A549 treated with dexamethasone at 1 μM for 4 hours (cell line): ENCODE results near the gene SEMA6C. TPM values are rescaled to one million over a fixed set of nuclear protein-coding genes. Genes with fewer than 3 reads are reported as not detected.

ENCODE experiments used
- total RNA-seq: library from RNA; stranded (reverse); fragments of 200-300 nt; extraction: Qiagen RNA extraction; gene quantifications from 5 replicates; pipeline ENCODE4 v1.2.3, GENCODE V29; 2022

The SEMA6C gene, protein sequence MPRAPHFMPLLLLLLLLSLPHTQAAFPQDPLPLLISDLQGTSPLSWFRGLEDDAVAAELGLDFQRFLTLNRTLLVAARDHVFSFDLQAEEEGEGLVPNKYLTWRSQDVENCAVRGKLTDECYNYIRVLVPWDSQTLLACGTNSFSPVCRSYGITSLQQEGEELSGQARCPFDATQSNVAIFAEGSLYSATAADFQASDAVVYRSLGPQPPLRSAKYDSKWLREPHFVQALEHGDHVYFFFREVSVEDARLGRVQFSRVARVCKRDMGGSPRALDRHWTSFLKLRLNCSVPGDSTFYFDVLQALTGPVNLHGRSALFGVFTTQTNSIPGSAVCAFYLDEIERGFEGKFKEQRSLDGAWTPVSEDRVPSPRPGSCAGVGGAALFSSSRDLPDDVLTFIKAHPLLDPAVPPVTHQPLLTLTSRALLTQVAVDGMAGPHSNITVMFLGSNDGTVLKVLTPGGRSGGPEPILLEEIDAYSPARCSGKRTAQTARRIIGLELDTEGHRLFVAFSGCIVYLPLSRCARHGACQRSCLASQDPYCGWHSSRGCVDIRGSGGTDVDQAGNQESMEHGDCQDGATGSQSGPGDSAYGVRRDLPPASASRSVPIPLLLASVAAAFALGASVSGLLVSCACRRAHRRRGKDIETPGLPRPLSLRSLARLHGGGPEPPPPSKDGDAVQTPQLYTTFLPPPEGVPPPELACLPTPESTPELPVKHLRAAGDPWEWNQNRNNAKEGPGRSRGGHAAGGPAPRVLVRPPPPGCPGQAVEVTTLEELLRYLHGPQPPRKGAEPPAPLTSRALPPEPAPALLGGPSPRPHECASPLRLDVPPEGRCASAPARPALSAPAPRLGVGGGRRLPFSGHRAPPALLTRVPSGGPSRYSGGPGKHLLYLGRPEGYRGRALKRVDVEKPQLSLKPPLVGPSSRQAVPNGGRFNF
- total RNA-seq, result 1.5 to 2.3 TPM (median 1.5 TPM) in 5 replicates

DNA sequence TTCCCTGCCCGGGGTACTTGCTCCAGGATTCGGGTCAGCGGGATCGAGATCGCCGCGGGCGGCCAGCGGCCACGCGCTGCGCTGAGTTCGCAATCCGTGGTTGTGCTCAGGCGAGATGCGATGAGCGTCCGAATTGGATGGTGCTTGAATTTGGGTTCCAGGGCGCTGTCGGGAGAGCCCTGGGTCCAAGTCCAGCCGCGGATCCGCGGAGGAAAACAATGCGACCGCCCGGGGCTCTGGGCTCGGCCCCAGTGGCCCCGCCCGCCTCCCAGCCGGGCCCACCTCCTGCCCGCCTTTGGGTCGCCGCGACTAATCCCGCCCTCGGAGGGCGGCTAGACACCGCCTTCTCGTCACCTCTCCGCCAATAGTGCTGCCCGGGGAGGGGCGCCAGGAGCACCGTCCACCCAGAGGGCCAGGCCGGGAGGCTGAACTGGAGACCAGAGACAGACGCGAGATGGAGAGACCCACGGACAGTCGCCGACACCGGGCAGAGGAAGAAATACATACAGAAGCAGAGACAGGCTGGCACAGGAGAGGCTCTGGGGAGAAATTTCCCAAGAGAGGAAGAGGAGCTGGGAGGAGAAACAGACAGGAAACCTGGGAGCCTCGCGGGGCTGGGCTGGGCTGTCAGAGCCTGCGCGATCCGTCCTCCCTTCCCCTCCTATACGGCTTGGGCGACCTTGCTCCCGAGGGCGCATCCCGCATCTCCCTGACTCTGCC, at the start of gene SEMA6C:
Gene SEMA6C (minus strand): TSS at position 220 of the 720 bp plus-strand sequence. CDS start 4,010 bp downstream, outside the sequence.

DNA sequence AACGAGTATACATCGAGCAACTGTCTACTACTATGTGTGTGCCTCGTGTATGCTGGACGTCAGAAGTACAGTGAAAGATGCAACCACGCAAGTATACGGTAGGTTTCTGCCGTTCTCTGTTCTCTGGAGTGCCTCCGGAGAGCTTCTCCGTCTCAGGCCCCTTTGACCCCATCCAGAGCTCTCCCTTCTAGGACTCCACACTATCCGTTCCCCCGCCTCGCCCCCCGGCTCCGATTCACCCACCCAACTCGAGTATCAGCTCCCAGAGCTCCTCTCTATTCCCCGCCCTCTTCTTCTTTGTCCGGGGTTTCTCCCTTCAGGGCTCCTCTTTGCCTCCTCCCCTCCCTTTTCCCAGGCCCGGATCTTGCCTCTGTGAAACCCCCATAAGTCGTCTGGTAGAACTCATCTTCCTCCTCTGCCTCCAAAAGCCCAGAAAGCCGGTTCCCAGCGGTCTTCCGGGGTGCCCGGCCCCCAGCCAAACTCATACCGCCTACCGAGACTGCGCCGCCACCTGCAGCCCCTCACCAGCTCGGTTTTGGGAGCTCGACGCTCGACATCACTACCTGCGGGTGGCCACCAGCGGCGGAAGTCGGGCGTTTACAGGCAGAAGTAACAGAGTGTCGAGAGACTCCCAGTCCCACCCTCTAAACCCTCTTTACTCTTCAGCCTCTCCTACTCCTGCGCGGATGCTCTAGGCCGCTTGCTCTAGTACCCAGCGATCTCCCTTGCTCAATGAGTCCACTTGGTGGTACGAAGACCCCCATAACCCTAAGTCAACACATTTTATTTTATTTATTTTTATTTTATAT, 43.4 kb upstream of the SEMA6C start, which contains the start of gene VPS72:
Gene VPS72 (minus strand): TSS at position 561 of the 809 bp plus-strand sequence. CDS start 76 bp downstream, at position 485.

DNA sequence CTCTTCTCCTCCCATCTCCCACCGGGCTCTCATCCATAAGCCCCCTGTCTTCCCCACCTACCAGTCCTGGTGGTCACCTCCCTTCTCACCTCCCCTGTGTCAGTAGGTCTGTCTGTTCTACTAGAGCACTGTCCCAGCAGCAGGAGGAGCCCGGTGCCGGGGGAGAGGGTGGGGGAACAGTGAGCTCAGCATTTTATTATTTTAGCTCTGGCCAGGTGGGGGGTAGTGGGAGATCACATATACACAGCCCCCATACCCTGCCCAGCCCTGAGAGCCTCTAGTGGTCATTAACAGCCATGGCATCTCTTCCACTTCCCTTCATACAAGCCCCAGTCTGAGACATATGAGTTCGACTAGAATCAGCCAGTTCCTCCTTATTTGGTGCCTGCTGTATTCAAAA, 29.4 kb upstream of the SEMA6C start, which contains the start of gene TMOD4:
Gene TMOD4 (minus strand): TSS at position 119 of the 400 bp plus-strand sequence. CDS start 1,106 bp downstream, outside the sequence.

DNA sequence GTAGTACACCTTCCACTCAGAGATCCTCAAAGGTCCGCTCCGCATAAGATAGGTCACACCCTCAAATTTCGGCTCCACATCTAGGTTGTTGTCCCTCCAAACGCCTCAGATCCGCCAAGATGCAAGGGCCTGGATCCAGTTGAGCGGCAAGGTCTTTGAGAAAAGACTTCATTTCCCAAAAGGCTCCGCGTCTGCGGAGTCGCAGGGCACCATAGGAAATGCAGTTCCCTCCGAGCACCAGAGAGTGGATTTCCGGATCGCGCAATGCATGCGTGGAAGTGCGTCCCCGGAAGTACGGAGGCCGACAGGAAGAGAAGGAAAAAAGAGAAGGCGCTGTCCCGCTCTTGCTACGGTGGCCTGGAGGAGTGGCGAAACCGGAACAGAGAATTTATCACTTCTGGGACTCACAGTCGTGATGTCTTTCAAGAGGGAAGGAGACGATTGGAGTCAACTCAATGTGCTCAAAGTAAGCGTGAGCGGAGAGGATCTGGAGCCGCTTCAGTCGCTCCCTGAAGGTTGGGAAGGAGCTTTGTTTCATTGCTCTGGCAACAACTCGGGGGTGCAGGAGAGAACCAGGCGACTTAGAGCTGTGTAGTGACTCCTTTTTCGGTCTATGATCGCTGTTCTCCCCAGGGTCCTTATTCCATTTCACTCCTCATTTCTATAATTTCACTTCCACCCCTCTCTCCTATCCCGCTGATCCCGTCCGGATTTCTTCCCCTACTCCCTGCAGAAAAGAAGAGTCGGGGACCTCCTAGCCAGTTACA, 19.5 kb upstream of the SEMA6C start, which contains the start of the genes LYSMD1 and SCNM1:
Gene LYSMD1 (minus strand): TSS at position 165 of the 767 bp plus-strand sequence. CDS start 644 bp downstream, outside the sequence.
Gene SCNM1 (plus strand): TSS at position 407 of the 767 bp plus-strand sequence. CDS start 9 bp downstream, at position 416.

DNA sequence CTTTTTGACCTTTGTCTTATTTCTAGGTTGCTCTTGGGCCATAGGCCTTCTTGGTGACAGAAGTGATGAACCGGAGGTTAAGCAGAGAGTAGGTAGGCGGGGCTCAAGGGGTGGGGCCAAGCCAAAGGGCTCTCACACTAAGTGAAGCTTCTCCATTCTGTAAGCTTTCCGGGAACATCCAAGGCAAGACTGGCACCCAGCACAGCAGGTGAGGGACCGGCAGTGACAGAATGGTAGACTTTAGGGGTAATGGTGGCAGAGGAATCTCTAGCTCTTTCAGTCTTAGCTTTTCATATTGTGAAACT, 10.0 kb upstream of the SEMA6C start, which contains the start of gene TNFAIP8L2:
Gene TNFAIP8L2 (plus strand): TSS at position 135 of the 305 bp plus-strand sequence. CDS start 2,049 bp downstream, outside the sequence.

Other genes with a start within 250 kb of the SEMA6C start
- 21.6 to 27.7 TPM (median 24.1 TPM) in 5 replicates for gene SETDB1, start 220.3 kb downstream of the SEMA6C start, total RNA-seq
- 239 to 260 TPM (median 257 TPM) in 5 replicates for gene CERS2, start 171.8 kb downstream of the SEMA6C start, total RNA-seq
- gene ANXA9, start 164.3 kb downstream of the SEMA6C start, total RNA-seq, result 0.71 to 1.2 TPM (median 0.89 TPM) in 5 replicates
- 2.5 to 3.9 TPM (median 3.3 TPM) in 5 replicates for gene MINDY1, start 139.7 kb downstream of the SEMA6C start, total RNA-seq
- 14.7 to 18.6 TPM (median 17.8 TPM) in 5 replicates for gene PRUNE1, start 138.2 kb downstream of the SEMA6C start, total RNA-seq
- gene BNIPL, start 110.0 kb downstream of the SEMA6C start, total RNA-seq, result 0.07 to 0.17 TPM (median 0.11 TPM) in 4 of 5 replicates, not detected in the other
- gene C1orf56, start 98.9 kb downstream of the SEMA6C start, total RNA-seq, result 5.6 to 8.1 TPM (median 6.4 TPM) in 5 replicates
- 88.2 to 91.9 TPM (median 89.9 TPM) in 5 replicates for gene CDC42SE1, start 87.0 kb downstream of the SEMA6C start, total RNA-seq
- 11.9 to 15.4 TPM (median 14.5 TPM) in 5 replicates for gene MLLT11, start 86.2 kb downstream of the SEMA6C start, total RNA-seq
- gene GABPB2, start 75.9 kb downstream of the SEMA6C start, total RNA-seq, result 2.6 to 3.9 TPM (median 3.8 TPM) in 5 replicates
- gene TNFAIP8L2, start 10.0 kb upstream of the SEMA6C start, total RNA-seq, result not detected in 5 replicates
- gene LYSMD1, start 19.3 kb upstream of the SEMA6C start, total RNA-seq, result 5.2 to 7.3 TPM (median 7.1 TPM) in 5 replicates
- 45.2 to 49.4 TPM (median 47.4 TPM) in 5 replicates for gene SCNM1, start 19.5 kb upstream of the SEMA6C start, total RNA-seq
- gene TMOD4, start 29.4 kb upstream of the SEMA6C start, total RNA-seq, result 0.23 to 0.43 TPM (median 0.35 TPM) in 3 of 5 replicates, not detected in the others
- gene VPS72, start 43.6 kb upstream of the SEMA6C start, total RNA-seq, result 49.1 to 77.7 TPM (median 52.5 TPM) in 5 replicates
- 57.0 to 64.9 TPM (median 60.7 TPM) in 5 replicates for gene PIP5K1A, start 51.9 kb upstream of the SEMA6C start, total RNA-seq
- 173 to 199 TPM (median 198 TPM) in 5 replicates for gene PSMD4, start 108.1 kb upstream of the SEMA6C start, total RNA-seq
- gene ZNF687, start 135.7 kb upstream of the SEMA6C start, total RNA-seq, result 11.3 to 15.1 TPM (median 13.2 TPM) in 5 replicates
- gene PI4KB, start 180.8 kb upstream of the SEMA6C start, total RNA-seq, result 21.3 to 29.4 TPM (median 28.8 TPM) in 5 replicates
- 18.4 to 23.2 TPM (median 19.2 TPM) in 5 replicates for gene RFX5, start 200.6 kb upstream of the SEMA6C start, total RNA-seq
- 6.2 to 7.8 TPM (median 6.6 TPM) in 5 replicates for gene SELENBP1, start 226.1 kb upstream of the SEMA6C start, total RNA-seq